GM12878 (cell line): ENCODE measurements around the gene STEAP4.

Experiments
- ASH2L ChIP-seq: fragments of 300-600, 200-600 bp; sonication (generic); IDR thresholded peaks from 2 replicates; pipeline ENCODE4 v1.6.1; 2017; ENCODE audit warnings: low read depth, mild to moderate bottlenecking, borderline replicate concordance
- CBX5 ChIP-seq: sonication (generic); IDR thresholded peaks from 2 replicates; pipeline ENCODE4 v1.6.1; 2016; ENCODE audit warnings: low read depth, moderate library complexity, mild to moderate bottlenecking, inconsistent platforms
- CEBPB ChIP-seq, 2 experiments: fragments of 150-350 bp in 1 of 2; IDR thresholded peaks; 2 replicates each; pipeline ENCODE4 v1.6.1; 2012 to 2014; ENCODE audit warnings: low read depth in 2 of 2, low read length in 2 of 2, borderline replicate concordance in 1 of 2, inconsistent platforms in 1 of 2
- CREB1 ChIP-seq: IDR thresholded peaks from 2 replicates; pipeline ENCODE4 v1.6.1; 2012; ENCODE audit warnings: low read depth, mild to moderate bottlenecking, inconsistent platforms
- HDAC2 ChIP-seq: fragments of 200-600 bp; sonication (generic); IDR thresholded peaks from 2 replicates; pipeline ENCODE4 v1.6.1; 2017
- HDAC6 ChIP-seq: fragments of 200-600 bp; sonication (generic); IDR thresholded peaks from one replicate; pipeline ENCODE4 v1.8.0; 2017; ENCODE audit warnings: antibody characterized with exemption; ENCODE audit not compliant: unreplicated experiment
- IRF4 ChIP-seq: IDR thresholded peaks from 2 replicates; pipeline ENCODE4 v1.6.1; 2011; ENCODE audit warnings: low read depth, low read length
- MEF2A ChIP-seq: IDR thresholded peaks from 2 replicates; pipeline ENCODE4 v1.6.1; 2011; ENCODE audit warnings: low read depth, mild to moderate bottlenecking, low read length, moderate library complexity; ENCODE audit not compliant: insufficient read depth
- POLR2A ChIP-seq: IDR thresholded peaks from 2 replicates; pipeline ENCODE4 v1.6.1; 2011; ENCODE audit warnings: low read depth, mild to moderate bottlenecking, low read length
- SRF ChIP-seq, 2 experiments: IDR thresholded peaks; 2 replicates each; pipeline ENCODE4 v1.6.1; 2011; ENCODE audit warnings: low read depth in 2 of 2, low read length in 2 of 2, mild to moderate bottlenecking in 1 of 2, moderate library complexity in 1 of 2
- TF ChIP-seq, protein P1 (sequence below): IDR thresholded peaks from 2 replicates; pipeline ENCODE4 v1.6.1; 2012; ENCODE audit warnings: mild to moderate bottlenecking, low read depth, low read length
- TF ChIP-seq, protein P2 (sequence below), 3 experiments: IDR thresholded peaks in 2 of 3; conservative IDR thresholded peaks in 1 of 3; 2 replicates each; pipeline ENCODE4 v1.5.1; 2011; ENCODE audit warnings: low read depth in 3 of 3, low read length in 3 of 3, mild to moderate bottlenecking in 3 of 3, control low read depth in 2 of 3, moderate library complexity in 2 of 3, inconsistent platforms in 1 of 3, mixed read lengths in 1 of 3; ENCODE audit not compliant: control insufficient read depth in 2 of 3, insufficient read depth in 1 of 3; ENCODE audit errors: extremely low read depth in 1 of 3
- TF ChIP-seq, protein P3 (sequence below): fragments of 450-650 bp; IDR thresholded peaks from 2 replicates; pipeline ENCODE4 v1.6.1; 2016; ENCODE audit warnings: mild to moderate bottlenecking

DNA sequence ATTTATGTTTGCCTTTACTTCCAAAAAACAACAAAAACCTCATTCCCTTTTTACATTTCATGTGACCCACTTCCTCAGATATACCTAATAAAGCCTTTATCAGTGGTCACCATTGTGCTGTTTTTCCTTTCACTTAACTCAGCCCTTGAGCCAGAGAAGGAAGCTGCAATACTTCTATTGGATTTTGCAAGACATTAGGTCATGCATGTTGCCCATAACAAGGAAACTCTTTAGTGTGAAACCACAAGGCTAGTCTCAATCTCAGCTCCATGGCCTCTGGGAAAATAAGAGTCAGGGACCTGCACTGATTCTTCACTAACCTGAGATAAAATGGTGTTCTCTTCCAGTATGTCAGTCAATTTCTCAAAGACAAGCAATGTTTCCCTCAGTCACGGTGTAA is 27.8 kb downstream of the STEAP4 start:
- TF ChIP-seq, protein P1, sequence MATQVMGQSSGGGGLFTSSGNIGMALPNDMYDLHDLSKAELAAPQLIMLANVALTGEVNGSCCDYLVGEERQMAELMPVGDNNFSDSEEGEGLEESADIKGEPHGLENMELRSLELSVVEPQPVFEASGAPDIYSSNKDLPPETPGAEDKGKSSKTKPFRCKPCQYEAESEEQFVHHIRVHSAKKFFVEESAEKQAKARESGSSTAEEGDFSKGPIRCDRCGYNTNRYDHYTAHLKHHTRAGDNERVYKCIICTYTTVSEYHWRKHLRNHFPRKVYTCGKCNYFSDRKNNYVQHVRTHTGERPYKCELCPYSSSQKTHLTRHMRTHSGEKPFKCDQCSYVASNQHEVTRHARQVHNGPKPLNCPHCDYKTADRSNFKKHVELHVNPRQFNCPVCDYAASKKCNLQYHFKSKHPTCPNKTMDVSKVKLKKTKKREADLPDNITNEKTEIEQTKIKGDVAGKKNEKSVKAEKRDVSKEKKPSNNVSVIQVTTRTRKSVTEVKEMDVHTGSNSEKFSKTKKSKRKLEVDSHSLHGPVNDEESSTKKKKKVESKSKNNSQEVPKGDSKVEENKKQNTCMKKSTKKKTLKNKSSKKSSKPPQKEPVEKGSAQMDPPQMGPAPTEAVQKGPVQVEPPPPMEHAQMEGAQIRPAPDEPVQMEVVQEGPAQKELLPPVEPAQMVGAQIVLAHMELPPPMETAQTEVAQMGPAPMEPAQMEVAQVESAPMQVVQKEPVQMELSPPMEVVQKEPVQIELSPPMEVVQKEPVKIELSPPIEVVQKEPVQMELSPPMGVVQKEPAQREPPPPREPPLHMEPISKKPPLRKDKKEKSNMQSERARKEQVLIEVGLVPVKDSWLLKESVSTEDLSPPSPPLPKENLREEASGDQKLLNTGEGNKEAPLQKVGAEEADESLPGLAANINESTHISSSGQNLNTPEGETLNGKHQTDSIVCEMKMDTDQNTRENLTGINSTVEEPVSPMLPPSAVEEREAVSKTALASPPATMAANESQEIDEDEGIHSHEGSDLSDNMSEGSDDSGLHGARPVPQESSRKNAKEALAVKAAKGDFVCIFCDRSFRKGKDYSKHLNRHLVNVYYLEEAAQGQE: no peak
- no peak for TF ChIP-seq CBX5
- TF ChIP-seq CEBPB (IDR thresholded peaks at IDR 0.05; ENCODE audit: borderline replicate concordance in 1 of 2, low read depth in 2 of 2, low read length in 2 of 2): no peak
- no peak for TF ChIP-seq CREB1
- no peak for TF ChIP-seq MEF2A
- no peak for TF ChIP-seq POLR2A
- TF ChIP-seq HDAC2: no peak
- TF ChIP-seq, protein P2, sequence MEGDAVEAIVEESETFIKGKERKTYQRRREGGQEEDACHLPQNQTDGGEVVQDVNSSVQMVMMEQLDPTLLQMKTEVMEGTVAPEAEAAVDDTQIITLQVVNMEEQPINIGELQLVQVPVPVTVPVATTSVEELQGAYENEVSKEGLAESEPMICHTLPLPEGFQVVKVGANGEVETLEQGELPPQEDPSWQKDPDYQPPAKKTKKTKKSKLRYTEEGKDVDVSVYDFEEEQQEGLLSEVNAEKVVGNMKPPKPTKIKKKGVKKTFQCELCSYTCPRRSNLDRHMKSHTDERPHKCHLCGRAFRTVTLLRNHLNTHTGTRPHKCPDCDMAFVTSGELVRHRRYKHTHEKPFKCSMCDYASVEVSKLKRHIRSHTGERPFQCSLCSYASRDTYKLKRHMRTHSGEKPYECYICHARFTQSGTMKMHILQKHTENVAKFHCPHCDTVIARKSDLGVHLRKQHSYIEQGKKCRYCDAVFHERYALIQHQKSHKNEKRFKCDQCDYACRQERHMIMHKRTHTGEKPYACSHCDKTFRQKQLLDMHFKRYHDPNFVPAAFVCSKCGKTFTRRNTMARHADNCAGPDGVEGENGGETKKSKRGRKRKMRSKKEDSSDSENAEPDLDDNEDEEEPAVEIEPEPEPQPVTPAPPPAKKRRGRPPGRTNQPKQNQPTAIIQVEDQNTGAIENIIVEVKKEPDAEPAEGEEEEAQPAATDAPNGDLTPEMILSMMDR (IDR thresholded peaks at IDR 0.05 in 2 of 3, conservative IDR thresholded peaks at IDR 0.05 in 1 of 3; ENCODE audit: control insufficient read depth in 2 of 3, extremely low read depth in 1 of 3, insufficient read depth in 1 of 3, low read depth in 3 of 3, low read length in 3 of 3): no peak
- no peak for TF ChIP-seq SRF (IDR thresholded peaks at IDR 0.05; ENCODE audit: low read depth in 2 of 2, low read length in 2 of 2)
- no peak for TF ChIP-seq IRF4
- no peak for TF ChIP-seq HDAC6
- TF ChIP-seq, protein P3, sequence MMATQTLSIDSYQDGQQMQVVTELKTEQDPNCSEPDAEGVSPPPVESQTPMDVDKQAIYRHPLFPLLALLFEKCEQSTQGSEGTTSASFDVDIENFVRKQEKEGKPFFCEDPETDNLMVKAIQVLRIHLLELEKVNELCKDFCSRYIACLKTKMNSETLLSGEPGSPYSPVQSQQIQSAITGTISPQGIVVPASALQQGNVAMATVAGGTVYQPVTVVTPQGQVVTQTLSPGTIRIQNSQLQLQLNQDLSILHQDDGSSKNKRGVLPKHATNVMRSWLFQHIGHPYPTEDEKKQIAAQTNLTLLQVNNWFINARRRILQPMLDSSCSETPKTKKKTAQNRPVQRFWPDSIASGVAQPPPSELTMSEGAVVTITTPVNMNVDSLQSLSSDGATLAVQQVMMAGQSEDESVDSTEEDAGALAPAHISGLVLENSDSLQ: no peak
- TF ChIP-seq ASH2L: no peak
